ENCODE data around the gene PRM1.
"Not testable (repeated sequence)": the region's sequence is repeated elsewhere in the genome, so short reads cannot be mapped to it uniquely, and the experiment has no call there.

Gene PRM1

GRCh38 chr16:11302977-11303376 is 21.8 kb upstream of the PRM1 start:
- H3K4me3 ChIP-seq (ENCODE audit: low read depth, low read length) = no peak overlapping the region
- no peak for DNase-seq (ENCODE audit: low read depth)
- TF ChIP-seq CTCF (IDR thresholded peaks at IDR 0.05; ENCODE audit: low read depth, low read length, missing control alignments) = no peak

DNA sequence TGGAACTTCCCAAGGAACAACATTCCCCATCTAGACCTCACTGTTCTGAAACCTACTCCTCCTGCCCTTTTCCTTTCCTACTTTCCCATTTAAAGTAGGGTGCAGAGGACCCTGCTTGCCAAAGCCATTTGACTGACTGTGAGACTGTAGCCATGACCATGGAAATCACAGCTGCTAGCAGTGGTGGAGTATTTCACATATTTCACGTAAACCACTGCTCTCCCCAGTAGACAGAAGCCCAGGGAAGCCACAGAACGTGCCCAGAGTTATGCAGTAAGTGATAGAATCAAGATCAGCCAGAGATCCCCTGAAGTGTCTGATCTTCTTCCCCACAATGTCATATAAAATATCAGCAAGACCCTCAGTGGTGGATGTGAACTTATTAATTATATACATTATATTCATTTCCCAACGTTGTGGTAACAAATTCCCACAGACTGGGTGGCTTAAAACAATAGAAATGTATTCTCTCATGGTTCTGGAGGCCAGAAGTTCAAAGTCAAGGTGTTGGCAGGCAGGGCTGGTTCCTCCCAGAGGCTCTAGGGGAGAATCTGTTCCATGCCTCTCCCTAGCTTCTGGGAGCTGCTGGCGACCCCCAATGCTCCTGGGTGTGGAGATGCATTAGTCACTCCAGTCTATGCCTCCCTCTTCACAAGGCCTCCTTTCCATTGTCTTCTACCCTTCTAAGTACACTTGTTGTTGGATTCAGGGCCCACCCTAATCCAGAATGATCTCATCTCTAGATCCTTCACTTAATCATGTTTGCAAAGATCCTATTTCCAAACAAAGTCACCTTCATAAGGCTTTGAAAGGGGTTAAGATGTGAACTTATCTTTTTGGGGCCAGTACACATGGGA is 20.7 kb upstream of the PRM1 start:
- no peak for TF ChIP-seq CTCF (IDR thresholded peaks at IDR 0.05; ENCODE audit: low read depth, low read length, missing control alignments)

DNA sequence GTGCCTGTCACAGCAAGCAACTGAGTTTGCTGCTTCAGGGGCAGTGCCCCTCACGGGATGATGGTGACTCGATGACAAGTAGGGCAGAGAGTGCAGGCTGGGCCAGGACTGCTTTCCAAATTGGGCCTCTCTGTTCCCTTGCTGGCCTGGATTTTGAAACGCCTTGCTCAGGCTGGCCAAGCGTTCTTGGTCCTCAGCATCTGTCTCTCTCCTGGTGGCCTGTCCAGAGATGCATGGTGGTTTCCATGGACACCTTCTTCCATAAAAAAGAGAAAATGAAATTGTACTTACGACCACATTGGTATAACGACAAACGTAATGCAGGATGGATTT is 19.4 kb upstream of the PRM1 start:
- no peak for DNase-seq (ENCODE audit: low read depth)
- H3K4me3 ChIP-seq (ENCODE audit: low read depth, low read length) = no peak overlapping the region
- TF ChIP-seq CTCF (IDR thresholded peaks at IDR 0.05; ENCODE audit: low read depth, low read length, missing control alignments) = no peak

More for the DNA sequence above, 20.7 kb upstream of the PRM1 start:
- H3K4me3 ChIP-seq (ENCODE audit: low read depth, low read length) = no peak overlapping the region
- DNase-seq (ENCODE audit: low read depth) = no peak

DNA sequence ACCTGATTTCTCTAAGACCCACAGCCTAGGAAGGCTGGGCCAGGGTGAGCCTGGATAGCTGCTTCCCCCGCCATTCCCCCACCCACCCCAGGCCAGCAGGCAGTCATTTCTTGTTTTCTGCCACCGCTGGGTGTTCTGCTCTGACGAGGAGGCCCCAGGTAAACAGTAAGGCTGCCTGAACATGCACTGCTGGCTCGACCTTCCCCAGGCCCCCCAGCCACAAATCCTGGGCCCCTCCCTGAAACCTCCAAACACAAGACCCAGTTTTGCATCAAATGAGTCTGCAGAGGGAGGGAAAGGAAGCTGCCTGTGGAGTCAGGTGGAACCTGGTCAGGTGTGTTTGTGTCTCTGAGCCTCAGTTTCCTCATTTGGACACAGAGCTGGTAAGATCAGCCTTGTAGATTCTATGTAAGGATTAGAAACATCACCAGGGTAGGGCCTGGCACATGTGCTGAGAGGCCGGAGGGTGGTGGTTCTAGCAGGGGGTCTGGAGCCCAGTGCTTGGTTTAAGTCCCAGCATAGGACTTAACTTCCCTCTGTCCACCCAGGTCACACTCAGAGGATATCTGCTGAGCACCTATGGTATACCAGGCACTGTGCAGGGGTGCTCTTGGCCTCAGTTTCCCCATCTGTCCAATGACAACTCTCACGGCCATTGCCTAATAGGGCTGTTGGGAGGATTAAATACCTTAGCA is 18.9 kb upstream of the PRM1 start:
- no peak for TF ChIP-seq CTCF (IDR thresholded peaks at IDR 0.05; ENCODE audit: low read depth, low read length, missing control alignments)
- DNase-seq (ENCODE audit: low read depth) = no peak
- no peak overlapping the region for H3K4me3 ChIP-seq (ENCODE audit: low read depth, low read length)

- not testable (repeated sequence) for H3K4me3 ChIP-seq (ENCODE audit: low read depth, low read length)
- peak; percentile 38 for DNase-seq (ENCODE audit: low read depth)
Observed at GRCh38 chr16:11298950-11299547, 17.9 kb upstream of the PRM1 start.

- no peak for TF ChIP-seq CTCF (IDR thresholded peaks at IDR 0.05; ENCODE audit: low read depth, low read length, missing control alignments)
- H3K4me3 ChIP-seq (ENCODE audit: low read depth, low read length) = no peak overlapping the region
- no peak for DNase-seq (ENCODE audit: low read depth)
Observed at GRCh38 chr16:11298143-11298900, 17.2 kb upstream of the PRM1 start.
